ENCODE results near the gene WDR64.

The WDR64 gene

DNA sequence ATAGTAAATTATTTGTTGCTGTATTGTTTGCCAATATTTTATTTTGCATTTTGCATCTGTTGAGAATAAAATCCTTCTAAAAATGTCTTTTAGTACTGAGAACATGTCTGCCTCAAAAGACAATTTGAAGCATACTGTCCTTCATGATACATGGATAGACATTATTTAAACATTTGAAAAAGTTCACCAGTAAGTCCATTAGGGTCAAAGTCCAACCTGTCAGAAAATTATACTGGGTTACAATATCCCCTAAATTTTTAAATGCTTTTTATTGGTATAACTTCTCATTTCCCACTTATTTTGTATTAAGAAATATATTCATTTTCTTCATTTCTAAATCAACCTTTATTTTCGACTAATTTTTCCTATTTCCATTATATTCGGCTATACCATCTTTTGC lies 21.2 kb upstream of the WDR64 start:
- TF ChIP-seq, protein P1, sequence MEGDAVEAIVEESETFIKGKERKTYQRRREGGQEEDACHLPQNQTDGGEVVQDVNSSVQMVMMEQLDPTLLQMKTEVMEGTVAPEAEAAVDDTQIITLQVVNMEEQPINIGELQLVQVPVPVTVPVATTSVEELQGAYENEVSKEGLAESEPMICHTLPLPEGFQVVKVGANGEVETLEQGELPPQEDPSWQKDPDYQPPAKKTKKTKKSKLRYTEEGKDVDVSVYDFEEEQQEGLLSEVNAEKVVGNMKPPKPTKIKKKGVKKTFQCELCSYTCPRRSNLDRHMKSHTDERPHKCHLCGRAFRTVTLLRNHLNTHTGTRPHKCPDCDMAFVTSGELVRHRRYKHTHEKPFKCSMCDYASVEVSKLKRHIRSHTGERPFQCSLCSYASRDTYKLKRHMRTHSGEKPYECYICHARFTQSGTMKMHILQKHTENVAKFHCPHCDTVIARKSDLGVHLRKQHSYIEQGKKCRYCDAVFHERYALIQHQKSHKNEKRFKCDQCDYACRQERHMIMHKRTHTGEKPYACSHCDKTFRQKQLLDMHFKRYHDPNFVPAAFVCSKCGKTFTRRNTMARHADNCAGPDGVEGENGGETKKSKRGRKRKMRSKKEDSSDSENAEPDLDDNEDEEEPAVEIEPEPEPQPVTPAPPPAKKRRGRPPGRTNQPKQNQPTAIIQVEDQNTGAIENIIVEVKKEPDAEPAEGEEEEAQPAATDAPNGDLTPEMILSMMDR (IDR thresholded peaks at IDR 0.05; ENCODE audit: low read depth, low read length), result no peak
- H3K4me3 ChIP-seq (ENCODE audit: low read depth, low read length), result no peak overlapping the region

DNA sequence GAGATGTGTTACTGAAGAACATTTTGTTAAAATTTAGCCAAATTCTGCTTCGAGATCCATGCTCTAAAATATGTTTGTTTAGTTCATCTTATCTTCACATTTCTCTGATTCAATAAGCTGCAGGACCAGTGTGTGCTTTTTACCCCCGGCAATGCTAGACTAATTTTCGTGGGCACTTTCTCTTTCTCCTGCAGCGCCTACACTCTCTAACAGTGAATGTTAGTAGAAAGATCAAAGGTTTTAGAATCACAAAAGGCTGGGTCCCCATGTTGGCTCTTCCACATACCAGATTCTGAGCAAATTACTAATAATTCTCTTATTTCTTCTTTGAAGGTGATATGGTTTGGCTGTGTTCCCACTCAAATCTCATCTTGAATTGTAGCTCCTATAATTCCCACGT lies 20.4 kb upstream of the WDR64 start:
- TF ChIP-seq, protein P1 (IDR thresholded peaks at IDR 0.05; ENCODE audit: low read depth, low read length), result no peak
- no peak overlapping the region for H3K4me3 ChIP-seq (ENCODE audit: low read depth, low read length)

DNA sequence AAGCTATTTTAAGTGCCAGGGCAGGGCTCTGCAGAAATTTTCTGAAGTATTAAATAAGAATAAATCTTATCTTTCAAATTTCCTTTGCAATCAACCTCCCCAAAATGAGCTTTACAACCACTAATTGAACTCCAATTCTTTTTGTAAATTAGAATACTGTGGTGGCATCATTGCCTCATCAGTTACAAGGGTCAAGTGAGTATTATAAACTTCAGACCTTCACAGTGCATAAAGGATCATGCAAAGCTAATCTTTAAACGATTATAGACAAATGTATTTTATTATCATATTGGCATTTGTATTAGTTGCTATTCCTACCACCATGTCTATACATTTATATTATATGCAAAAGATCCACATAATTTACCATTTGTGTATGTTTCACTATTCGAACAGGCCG lies 19.1 kb upstream of the WDR64 start:
- no peak overlapping the region for H3K4me3 ChIP-seq (ENCODE audit: low read depth, low read length)
- TF ChIP-seq, protein P1 (IDR thresholded peaks at IDR 0.05; ENCODE audit: low read depth, low read length), result no peak

DNA sequence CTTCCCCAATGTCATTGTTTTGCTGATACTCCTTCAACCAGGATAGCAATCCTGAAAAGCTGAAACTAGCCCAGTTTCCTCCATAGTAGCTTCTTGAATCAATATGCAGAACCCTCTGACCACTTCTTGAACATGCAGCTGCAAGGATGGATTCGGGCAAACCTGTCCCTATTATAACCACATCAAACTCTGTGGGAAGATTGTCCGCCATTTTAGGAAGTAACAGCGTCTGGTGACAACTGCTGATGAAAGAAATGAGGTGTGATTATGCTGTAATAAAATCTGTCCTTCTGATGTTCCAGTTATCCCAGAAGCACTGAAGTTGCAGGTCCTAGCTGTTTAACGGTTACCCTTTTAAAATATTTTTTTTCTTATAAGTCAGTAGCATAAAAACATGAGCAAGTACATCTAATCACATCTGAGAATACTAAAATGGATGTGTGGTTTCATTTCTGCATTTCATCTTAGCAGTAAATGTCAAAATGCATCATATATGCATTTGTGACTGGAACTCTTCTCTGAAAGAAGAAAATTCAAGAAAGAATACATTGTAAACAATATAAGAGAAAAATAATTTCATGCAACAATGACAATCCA lies 16.4 kb upstream of the WDR64 start:
- TF ChIP-seq, protein P1 (IDR thresholded peaks at IDR 0.05; ENCODE audit: low read depth, low read length), result no peak
- H3K4me3 ChIP-seq (ENCODE audit: low read depth, low read length), result no peak overlapping the region

DNA sequence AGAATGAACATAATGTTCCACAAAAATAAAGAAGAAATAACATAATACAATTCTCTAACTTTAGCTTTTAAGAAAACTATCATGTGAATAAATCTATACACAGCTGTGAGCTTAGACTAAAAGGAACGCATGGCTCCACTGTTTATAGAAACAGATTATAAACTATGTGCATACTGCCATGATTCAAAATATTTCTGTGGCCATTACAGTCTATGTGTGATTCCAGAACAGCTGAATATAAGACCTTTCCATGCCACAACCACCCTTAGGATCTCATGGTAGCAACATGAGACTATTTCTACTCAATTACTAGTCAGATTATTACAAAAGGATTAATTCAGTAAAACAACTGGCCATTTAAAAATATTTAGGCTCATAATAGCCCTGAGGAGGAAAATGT lies 15.8 kb upstream of the WDR64 start:
- no peak overlapping the region for H3K4me3 ChIP-seq (ENCODE audit: low read depth, low read length)

DNA sequence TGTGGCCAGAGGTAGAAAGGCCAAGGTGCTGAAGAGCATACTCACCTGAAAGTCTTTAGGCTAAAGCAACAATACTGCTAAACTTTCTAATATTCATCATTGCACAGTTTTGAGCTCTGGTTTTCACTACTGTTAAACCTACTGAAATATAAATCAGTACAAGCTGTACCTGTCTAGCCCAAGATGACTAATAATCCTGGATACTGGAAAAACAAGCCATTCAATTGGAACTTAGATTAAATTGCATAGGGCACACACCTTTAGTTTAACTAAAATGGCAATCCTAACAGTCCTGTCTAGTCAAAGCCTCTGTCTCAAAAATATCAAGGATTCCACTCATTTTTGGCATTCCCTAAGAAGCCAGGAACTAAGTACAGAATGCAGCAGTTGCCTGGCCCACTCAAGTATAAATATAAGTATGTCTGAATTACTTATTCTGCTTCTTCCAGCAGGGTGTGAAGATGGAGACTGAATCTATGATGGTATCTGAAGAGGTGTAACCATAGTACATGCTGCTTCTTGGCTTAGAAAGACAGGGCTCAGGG lies 15.0 kb upstream of the WDR64 start:
- TF ChIP-seq, protein P1 (IDR thresholded peaks at IDR 0.05; ENCODE audit: low read depth, low read length), result no peak
- peak overlapping the region; percentile 92 for H3K4me3 ChIP-seq (ENCODE audit: low read depth, low read length)

More for the DNA sequence above, 15.8 kb upstream of the WDR64 start:
- TF ChIP-seq, protein P1 (IDR thresholded peaks at IDR 0.05; ENCODE audit: low read depth, low read length), result no peak

DNA sequence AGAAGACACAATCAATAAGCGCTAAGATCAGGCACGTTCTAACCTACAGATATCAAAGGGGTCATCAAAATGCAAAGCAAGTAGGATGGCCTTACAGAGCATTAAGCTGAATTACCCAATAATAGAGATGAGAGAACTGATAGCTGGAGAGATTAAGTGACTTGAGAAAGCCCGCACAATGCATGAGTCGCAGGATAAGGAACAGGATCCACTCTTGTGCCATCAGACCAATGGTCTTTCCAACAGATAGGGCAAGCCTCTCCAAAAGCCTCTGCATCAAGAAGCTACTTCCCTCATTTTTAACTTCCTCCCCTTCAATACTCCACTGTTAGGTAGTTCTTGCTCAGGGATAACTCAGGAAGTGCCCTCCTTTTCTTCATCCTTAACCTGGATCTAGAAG lies 14.5 kb upstream of the WDR64 start:
- TF ChIP-seq, protein P1 (IDR thresholded peaks at IDR 0.05; ENCODE audit: low read depth, low read length), result no peak
- H3K4me3 ChIP-seq (ENCODE audit: low read depth, low read length), result peak overlapping the region; percentile 92
